Stimulated activated CD8-positive, alpha-beta memory T cell treated with anti-CD3 and anti-CD28 coated beads, Interleukin-4, amount 100 ng/mL, for 24 hours (primary cell): ENCODE results near the gene UBR3.
"Not testable (repeated sequence)": the region's sequence is repeated elsewhere in the genome, so short reads cannot be mapped to it uniquely, and the experiment has no call there.

Source experiments
- DNase-seq: peaks from one replicate; pipeline ENCODE4 v3.0.0-alpha.2; 2020; ENCODE audit warnings: low read depth

The UBR3 gene

DNA sequence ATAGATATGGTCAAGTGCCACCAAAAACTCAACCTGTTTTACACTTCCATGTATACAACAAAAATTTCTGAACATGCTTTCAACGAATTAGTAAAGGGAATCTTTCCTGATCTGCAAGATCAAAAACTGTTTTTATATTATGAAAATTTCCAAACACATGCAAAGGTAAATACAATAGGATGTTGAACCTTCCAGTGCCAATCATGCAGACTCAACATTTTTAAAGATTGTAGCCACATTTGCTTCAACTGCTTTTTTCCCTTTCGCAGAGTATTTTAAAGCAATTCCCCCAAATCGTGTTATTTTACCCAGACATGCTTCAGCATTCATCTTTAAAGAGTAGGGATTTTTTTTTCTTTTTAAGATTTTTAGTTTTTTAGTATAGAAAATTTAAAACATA, 40.3 kb downstream of the UBR3 start:
- no peak for DNase-seq

DNA sequence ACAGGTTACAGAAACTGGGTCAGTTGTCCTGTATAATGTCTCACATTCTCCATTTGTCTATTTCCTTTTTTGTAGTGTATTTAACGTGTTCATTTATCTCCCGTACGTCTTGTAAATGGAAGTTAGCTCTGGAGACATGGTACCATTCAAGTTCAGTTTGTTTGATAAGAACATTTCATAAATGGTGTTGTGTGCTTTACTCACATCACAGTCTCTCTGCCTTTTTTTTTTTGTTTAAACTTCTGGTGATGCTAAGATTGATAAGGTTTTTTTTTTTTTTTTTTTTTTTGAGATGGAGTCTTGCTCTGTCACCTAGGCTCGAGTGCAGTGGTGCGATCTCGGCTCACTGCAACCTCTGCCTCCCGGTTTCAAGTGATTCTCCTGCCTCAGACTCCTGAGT, 41.7 kb downstream of the UBR3 start:
- DNase-seq, result no peak

DNA sequence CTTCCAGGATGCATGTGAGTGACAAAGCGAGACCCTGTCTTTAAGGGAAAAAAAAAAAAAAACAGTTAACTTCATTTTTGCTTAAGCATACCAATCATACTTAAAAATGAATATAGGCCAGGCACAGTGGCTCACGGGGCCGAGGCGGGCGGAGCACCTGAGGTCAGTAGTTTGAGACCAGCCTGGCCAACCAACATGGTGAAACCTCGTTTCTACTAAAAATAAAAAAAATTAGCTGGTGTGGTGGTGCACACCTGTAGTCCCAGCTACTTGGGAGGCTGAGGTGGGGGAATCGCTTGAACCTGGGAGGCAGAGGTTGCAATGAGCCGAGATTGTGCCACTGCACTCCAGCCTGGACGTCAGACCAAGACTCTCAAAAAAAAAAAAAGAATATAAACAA, 44.1 kb downstream of the UBR3 start:
- DNase-seq, result not testable (repeated sequence)

DNA sequence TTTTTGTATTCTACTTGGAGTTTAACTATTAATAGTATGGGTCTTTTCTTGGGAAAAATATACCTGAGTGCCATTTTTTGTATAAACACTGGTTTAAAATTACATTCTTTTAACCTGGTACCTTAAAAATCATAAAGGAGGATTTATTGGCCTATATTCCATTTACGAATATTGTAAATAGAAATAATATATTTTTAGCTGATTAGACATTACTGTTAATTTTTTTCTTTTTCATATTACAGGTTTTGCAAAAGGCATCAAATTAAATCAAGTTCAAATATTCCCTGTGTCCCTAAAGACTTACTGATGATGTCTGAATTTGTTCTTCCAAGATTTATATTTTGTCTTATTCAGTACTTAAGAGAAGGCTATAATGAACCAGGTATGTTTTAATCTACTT, 44.7 kb downstream of the UBR3 start:
- no peak for DNase-seq

DNA sequence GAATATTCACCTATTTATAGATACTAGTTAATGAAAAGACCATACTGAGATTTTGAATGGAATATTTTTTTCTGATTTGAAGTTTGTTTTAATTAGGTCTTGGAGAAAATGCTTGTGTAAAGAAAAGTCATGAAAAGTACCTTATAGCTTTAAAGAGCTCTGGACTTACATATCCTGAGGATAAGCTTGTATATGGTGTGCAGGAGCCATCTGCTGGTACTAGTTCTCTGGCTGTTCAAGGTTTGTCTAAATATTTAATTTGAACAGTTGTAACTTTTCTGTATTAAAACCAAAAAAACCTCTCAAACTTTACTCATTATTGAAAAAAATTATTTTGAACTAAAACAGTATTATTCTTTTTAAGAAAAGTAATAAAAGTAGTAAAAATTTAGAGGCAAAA, 50.1 kb downstream of the UBR3 start:
- no peak for DNase-seq

DNA sequence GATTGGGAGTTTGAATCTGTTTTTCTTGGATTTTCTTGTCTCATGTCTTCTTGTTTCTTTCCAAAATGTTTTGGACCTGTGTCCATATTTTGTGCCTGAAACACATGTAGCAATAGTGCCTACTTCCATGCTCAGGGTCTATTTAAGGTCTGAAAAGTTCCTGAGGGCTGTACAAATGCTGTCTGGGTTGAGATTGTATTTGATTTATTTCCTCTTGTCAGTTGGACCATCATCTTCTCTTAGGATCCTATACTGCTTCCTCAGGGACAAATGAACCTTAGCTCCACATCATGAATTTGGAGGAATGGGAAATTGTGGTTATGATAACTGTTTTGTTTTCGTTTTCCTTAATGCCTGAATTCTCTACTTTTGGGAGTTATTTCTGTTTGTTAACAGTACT, 59.9 kb downstream of the UBR3 start:
- no peak for DNase-seq

DNA sequence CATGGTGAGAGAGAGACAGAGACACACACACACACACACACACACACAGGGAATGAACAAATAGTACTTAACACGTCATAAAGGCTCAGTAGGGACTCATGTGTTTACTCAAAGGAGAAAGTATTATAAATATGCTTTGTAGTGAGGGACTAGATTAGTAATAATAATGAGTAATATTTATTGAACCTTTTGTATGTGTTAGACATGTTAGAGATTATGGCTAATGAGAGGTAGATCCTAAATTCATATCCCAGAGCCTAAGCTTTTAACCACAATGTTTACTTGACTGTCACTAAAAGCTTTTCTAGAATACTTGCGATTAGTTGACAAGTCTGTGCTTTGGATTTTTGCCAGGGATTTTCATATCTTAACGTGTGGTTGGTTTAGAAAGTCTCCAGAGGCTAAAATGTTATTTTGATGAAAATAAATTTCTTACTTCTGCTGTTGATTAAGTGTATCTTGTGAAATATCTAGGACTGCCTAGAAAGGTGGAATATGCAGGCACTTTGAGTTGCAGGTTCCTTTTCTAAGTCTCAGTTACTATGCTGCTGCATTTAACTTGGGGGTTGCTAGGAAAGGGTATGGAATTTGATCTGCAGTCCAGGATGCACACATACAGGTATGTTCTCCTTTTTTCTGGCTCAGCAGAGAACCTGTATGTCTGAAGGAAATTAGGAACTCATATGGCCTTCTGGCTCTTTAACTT, 64.5 kb downstream of the UBR3 start:
- DNase-seq, result no peak

DNA sequence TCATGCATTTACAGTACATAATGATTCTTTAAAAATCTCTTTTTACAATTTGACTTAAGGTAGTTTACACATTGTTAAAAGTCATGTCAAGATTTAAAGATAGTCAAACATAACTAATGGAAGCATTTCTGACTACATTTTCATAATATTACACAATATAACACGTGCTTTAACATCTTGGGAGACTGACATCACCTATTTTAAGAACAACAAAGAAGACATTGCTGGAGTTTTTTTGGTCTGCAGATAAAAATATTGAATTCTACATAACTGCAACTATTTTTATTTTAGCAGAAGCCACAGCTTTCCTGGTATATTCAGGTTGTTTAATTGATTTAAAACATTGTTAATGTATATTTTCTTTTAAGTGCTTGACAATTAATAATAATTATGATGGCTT, 65.7 kb downstream of the UBR3 start:
- DNase-seq, result no peak

DNA sequence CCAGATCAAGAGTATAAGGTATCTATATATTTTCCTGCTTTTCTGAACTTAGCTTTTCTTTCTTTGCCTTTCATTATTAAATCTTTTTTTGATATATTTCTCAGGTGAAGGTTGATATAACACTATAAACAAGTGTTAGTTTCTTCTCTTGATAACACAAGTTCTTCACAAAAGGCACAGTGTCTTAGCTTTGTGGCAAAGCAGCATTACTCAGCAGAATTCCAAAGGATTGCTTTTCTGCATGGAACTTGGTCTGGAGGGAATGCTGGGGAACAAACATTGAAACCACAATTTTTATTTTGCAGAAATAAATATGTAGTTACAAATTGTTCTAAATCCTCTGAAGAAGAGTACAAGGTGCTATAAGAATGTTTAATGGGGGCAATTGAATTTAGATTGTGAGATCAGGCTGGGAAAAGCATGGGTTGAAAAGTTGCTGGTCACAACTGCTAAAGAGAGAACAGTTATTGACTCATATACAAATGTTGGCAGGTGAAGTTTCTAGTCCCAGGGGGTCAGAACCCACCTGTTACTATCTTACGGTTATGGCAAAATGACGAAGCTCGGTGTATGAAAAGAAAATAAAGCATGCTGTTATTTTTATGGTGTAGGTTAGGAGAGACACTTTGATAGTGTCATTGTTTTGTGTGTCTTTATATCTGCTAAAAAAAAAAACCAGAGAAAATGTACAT, 68.2 kb downstream of the UBR3 start:
- DNase-seq, result no peak

DNA sequence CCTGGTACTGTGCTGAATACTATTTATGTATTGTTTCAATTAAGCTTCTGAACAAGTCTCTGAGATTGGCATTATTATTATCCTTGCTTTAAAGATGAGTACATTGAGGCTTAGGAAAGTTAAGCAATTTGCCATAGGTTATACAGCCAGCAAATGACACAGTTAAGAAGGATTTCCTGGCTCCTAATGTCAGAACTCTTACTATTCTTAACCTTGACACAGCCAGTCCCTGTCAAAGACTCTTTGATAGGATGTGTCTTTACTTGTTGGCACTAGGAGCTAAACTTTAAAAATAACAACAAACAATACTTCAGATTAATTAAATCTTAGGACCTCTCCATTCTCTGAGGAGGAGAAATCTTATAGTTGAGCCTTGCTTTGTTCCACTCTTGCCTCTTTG, 70.6 kb downstream of the UBR3 start:
- no peak for DNase-seq

DNA sequence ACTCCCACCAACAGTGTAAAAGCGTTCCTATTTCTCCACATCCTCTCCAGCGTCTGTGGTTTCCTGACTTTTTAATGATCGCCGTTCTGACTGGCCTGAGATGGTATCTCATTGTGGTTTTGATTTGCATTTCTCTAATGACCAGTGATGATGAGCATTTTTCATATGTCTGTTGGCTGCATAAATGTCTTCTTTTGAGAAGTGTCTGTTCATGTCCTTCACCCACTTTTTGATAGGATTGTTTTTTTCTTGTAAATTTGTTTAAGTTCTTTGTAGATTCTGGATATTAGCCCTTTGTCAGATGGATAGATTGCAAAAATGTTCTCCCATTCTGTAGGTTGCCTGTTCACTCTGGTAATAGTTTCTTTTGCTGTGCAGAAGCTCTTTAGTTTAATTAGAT, 72.8 kb downstream of the UBR3 start:
- DNase-seq, result not testable (repeated sequence)

DNA sequence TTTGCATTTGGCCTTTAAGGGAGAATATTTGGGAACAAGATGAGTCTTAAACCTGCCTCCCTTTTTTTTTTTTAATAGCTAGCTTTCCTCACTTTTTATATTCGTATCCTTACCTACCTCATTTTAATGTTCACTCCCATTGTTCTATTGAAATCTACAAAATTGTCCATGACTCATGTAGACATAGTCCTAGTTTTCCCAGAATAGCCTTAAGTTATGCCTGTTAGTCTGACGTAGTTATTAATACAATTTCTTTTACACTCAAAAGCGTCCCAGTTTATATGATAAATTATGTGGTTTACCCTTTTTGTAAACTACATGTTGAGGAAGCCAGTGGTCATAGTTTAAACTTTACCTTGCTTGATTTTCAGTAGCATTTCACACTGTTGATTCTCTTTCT, 73.4 kb downstream of the UBR3 start:
- DNase-seq, result no peak

DNA sequence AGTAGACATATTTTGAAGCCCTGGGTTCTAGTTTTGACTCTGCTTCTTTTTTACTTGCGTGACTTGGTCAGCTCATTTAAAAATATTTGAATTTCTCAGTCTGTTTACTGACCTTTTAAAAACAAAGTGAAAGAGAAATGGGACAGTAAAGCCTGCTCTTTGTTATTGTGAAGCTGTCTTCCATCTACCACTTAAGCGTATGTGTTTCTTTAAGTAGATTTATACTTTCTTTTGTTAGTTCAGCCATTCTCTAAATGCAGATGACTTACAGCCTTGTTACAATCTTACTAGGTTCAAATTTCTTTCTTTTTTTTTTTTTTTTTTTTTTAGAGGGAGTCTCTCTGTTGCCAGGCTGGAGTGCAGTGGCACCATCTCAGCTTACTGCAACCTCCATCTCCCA, 79.5 kb downstream of the UBR3 start:
- DNase-seq, result no peak

DNA sequence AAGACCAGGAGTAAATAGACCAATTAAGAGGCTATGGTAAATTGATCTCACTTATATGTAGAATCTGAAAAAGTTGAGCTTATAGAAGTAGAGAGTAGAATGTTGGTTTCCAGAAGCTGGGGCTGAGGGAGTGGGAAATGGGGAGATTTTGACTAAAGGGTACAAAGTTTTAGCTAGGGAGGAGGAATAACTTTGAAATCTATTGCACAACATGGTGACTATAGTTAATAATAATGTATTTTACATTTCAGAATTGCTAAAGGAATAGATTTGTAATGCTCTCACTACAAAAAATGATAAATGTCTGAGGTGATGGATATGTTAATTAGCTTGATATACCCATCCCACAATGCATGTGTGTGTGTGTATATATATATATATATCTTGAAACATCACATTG, 82.1 kb downstream of the UBR3 start:
- DNase-seq, result no peak

DNA sequence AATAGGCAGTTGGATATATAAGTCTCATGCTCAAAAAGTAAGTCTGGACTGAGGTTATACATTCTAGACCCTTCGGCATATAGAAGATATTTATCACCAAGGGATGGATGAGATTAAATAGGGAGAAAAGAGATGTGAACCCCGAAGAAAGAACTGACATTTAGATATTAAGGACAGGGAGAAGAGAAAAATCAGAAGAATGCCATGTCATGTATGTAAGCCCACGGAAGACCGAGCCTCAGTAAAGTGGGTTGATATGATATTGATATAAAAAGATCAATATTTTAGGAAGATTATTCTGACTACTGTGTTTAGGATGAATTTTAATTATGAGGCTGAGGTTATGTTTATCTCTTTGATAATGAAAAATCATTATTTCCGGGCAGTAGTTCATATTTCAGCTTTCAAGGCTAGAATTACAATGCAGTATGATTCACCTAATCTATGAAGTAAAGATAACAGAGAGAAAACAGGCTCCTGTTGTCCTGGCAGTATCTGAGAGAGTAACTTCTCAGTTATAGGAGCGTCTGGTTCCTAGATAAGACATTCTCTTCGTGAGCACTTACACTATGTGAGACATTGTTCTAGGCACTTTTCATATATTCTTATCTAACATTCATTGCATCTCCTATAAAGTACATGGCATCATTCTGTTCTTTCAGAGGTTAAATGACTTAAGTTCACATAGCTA, 83.0 kb downstream of the UBR3 start:
- no peak for DNase-seq

DNA sequence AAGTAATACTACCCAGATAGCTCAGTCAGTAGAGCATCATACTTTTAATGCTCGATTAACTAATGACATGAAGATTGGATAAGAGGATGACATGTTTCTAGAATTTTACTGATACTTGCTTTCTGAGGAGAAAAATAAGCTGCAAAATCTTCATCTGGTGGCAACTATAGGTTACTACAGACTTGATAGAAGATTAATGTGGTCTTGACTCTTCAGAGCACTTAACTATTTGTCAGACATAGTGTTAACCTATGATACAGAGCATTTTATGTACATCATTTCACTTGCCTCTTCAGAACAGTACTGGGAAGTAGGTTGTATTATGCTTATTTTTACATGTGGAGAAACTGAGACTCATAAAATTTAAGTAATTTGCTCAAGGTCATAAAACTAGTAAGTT, 83.9 kb downstream of the UBR3 start:
- no peak for DNase-seq

DNA sequence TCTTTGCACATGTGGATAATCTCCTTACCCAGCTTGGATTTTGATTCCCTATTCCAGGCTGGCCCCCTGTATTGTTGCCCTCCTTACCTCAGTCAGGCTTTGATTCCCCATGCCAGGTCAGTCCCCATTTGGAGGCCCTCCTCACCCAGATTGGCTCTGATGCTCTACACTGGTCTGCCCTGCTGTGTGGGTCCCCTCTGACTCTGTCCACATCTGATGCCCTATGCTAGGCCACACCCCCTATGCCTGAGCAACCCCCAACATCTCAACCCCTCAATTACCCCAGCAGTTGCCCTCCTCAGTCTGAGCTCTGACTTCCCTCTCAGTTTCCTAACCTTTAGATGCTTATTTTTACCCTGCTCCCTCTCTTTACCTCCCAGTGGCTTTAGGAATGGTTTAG, 89.4 kb downstream of the UBR3 start:
- no peak for DNase-seq

DNA sequence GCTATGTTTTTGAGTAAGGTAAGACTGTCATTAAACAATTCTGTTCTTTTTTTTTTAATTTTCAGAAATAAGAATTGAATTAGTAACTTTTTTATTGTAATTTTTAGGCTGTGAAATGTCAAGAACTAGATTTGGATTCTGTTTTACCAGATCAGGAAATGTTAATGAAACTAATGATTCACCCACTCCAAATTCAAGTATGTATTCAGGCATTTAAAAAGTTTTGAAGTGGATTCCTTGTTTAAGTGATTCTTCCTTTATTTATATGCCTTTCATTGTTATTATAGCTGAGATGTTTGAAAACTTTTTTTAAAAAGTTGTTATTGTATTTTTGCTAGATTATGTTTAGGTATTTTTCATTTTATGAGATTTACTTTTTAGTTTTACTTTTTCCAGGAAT, 96.7 kb downstream of the UBR3 start:
- DNase-seq, result no peak

DNA sequence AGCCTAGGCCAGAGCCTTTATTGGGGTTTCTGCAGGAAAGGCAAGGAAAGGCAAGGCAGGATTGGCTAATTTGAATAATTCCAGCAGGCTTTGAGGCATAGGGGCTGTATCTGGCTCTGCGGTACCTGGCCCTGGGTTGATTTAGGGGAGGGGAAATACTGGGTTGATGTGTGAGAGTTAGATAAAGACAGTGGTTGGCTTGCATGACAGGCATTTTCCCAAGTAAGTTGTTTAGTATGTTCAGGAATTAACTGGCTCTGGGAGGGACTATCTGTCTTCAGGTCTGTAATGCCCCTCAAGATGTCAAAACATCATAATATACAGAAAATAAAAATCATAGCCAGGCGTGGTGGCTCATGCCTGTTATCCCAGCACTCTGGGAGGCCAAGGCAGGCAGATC, 98.7 kb downstream of the UBR3 start:
- DNase-seq, result no peak

DNA sequence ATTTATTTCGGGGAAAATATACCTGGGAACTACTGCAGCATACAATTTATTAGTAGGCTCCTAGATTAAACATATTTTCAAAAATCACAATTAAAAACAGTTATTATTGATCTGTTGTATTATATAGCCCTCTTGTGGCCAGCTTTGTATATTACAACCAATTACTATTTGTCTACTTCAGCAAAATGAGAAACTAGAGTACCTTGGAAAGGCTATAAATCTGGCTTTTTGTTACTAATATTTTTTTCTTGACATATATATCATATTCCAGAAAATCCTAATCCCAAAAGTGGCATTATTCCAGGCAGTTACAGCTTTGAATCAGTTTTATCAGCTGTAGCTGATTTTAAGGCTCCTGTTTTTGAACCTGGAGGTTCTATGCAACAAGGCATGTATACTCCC, 101.2 kb downstream of the UBR3 start:
- DNase-seq, result no peak

DNA sequence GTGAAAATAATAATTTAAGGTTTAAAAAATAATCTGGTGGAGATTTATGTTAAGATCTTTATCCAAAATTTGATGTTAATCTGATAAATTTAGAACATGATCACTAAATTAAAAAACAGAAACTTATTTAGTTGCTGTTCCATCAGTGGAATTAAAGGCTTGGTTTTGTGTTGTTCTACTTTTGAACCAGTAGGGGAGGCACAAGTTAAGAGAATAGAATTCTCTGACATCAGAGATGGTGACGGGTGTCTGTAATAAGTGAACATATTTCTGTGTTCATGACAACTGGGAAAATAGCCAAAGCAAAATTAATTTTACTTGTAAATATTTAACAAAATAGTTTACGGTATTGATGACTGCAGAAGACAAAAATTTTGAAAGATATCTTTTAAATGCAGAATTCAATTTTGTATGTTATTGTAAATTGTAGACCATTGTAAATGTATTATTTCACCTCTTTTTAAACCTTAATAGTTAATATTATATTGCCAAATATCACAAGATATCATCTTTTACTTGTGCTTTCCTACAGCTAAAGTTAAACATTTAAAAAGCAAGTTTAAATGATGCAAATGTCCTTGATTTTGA, 106.0 kb downstream of the UBR3 start:
- DNase-seq, result no peak

DNA sequence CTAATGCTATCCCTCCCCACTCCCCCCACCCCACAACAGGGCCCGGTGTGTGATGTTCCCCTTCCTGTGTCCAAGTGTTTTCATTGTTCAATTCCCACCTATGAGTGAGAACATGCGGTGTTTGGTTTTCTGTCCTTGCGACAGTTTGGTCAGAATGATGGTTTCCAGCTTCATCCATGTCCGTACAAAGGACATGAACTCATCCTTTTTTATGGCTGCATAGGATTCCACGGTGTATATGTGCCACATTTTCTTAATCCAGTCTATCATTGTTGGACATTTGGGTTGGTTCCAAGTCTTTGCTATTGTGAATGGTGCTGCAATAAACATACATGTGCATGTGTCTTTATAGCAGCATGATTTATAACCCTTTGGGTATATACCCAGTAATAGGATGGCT, 109.4 kb downstream of the UBR3 start:
- DNase-seq, result not testable (repeated sequence)

DNA sequence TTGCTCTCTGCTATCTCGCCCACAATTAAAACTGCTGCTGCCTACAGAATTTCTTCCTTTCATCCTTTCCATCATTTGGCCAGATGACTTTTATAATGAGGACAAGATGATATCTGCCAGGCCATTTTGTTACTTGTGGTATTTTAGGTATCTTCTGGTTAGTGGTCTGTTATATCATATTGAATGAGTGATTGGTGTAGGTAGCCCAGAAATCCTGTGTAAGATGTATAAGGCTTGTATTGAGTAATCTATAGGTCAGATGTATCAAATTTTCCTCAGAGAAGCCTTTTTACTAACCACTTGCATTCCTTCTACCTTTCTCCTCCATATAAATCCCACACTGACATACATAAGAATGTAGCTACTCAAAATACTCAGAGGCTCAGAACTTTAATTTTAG, 118.3 kb downstream of the UBR3 start:
- DNase-seq, result no peak
